ENCODE results near the gene PI4KA. TPM values are rescaled to one million over a fixed set of nuclear protein-coding genes. Genes with fewer than 3 reads are reported as not detected.

PI4KA gene
- total RNA-seq, 2 experiments from 2014 or later, result 46.9 to 95.7 TPM

GRCh38 chr22:20905415-20906386 is 47.1 kb upstream of the PI4KA start:
- Histone ChIP-seq H3K4me2 (ENCODE audit: low read length) (no peak overlapping the region), H4K20me1 (ENCODE audit: insufficient read depth, low read length) (no peaks in the 10 kb centered on the region; the same call in 1 of the 2 replicates)
- CTCF ChIA-PET (ENCODE audit: unreplicated experiment), result interaction anchor here (1.0 kb wide), 1 partner anchor 16 kb away, joined by 3 read pairs; no protein-coding TSS in a partner anchor

GRCh38 chr22:20904980-20905355 is 46.4 kb upstream of the PI4KA start:
- Histone ChIP-seq H3K4me1 (ENCODE audit: insufficient read depth, low read length, poor library complexity, severe bottlenecking) (no peaks in the 10 kb centered on the region), H3K36me3 (ENCODE audit: insufficient read depth, low read length) (no peaks in the 10 kb centered on the region), H3K79me2 (ENCODE audit: insufficient read depth, low read depth, low read length) (no peaks in the 10 kb centered on the region), H3K9me3 (ENCODE audit: low read length) (no peaks in the 10 kb centered on the region), H2AFZ (ENCODE audit: low read length) (no peak overlapping the region), H4K20me1 (ENCODE audit: insufficient read depth, low read length) (no peaks in the 10 kb centered on the region; the same call in 1 of the 2 replicates), H3K9me2 (ENCODE audit: insufficient read depth, low read length) (no peaks in the 10 kb centered on the region), H3K4me2 (ENCODE audit: low read length) (no peak overlapping the region), H3K4me3 (ENCODE audit: low read depth, low read length, poor library complexity, severe bottlenecking) (no peak overlapping the region), H3K27ac (ENCODE audit: low read depth, low read length, poor library complexity, severe bottlenecking) (no peak overlapping the region)
- no peak for DNase-seq (ENCODE audit: low spot score)
- BruUV-seq (replicated peaks), result no TSS peak
- intact Hi-C loops (cut with micrococcal nuclease; ENCODE audit: unreplicated experiment), result no loop called here
- TF ChIP-seq EZH2phosphoT487 (IDR thresholded peaks at IDR 0.05; ENCODE audit: borderline replicate concordance, low read depth, low read length), result no peak
- no peak for TF ChIP-seq CTCF (conservative IDR thresholded peaks at IDR 0.05; ENCODE audit: low read length)
- CTCF ChIA-PET (ENCODE audit: unreplicated experiment), result interaction anchor here (1.0 kb wide), 1 partner anchor 15 kb away, joined by 3 read pairs; no protein-coding TSS in a partner anchor
- POLR2A ChIA-PET, result no interaction called here

More at GRCh38 chr22:20905415-20906386, 47.1 kb upstream of the PI4KA start:
- H3K79me2 ChIP-seq (ENCODE audit: insufficient read depth, low read depth, low read length), result no peaks in the 10 kb centered on the region
- no peaks in the 10 kb centered on the region for H3K9me3 ChIP-seq (ENCODE audit: low read length)
- BruUV-seq (replicated peaks), result no TSS peak
- TF ChIP-seq EZH2phosphoT487 (IDR thresholded peaks at IDR 0.05; ENCODE audit: borderline replicate concordance, low read depth, low read length) (no peak), CTCF (conservative IDR thresholded peaks at IDR 0.05; ENCODE audit: low read length) (no peak)
- intact Hi-C loops (cut with micrococcal nuclease; ENCODE audit: unreplicated experiment), result no loop called here
- no peak for DNase-seq (ENCODE audit: low spot score)
- no peak overlapping the region for H2AFZ ChIP-seq (ENCODE audit: low read length)
- H3K4me1 ChIP-seq (ENCODE audit: insufficient read depth, low read length, poor library complexity, severe bottlenecking), result no peaks in the 10 kb centered on the region
- H3K36me3 ChIP-seq (ENCODE audit: insufficient read depth, low read length), result no peaks in the 10 kb centered on the region
- no peak overlapping the region for H3K4me3 ChIP-seq (ENCODE audit: low read depth, low read length, poor library complexity, severe bottlenecking)
- no peak overlapping the region for H3K27ac ChIP-seq (ENCODE audit: low read depth, low read length, poor library complexity, severe bottlenecking)
- H3K9me2 ChIP-seq (ENCODE audit: insufficient read depth, low read length), result no peaks in the 10 kb centered on the region
- POLR2A ChIA-PET, result no interaction called here

All from OCI-LY7 (cell line).